GM18867 (cell line): ENCODE measurements around the gene ERMARD.
A peak's percentile ranks its signal among the peaks of the same experiment; 100 is the strongest.

ENCODE experiments used
- ATAC-seq: cut with Tn5 transposase; IDR thresholded peaks from one replicate; pipeline ENCODE4 v1.9.1; 2021; ENCODE audit warnings: mild to moderate bottlenecking, moderate library complexity; ENCODE audit not compliant: unreplicated experiment

ERMARD gene

GRCh38 chr6:169801396-169802160 is 50.2 kb downstream of the ERMARD start:
- no peak for ATAC-seq

GRCh38 chr6:169802790-169803189 is 51.4 kb downstream of the ERMARD start:
- no peak for ATAC-seq

- peak; percentile 63 for ATAC-seq
Observed at GRCh38 chr6:169803271-169803811, 51.9 kb downstream of the ERMARD start.

- ATAC-seq = peak; percentile 21
Observed at GRCh38 chr6:169803816-169804340, 52.5 kb downstream of the ERMARD start.

GRCh38 chr6:169804427-169804826 is 53.0 kb downstream of the ERMARD start:
- no peak for ATAC-seq

- ATAC-seq = peak; percentile 28
Observed at GRCh38 chr6:169805242-169805838, 53.9 kb downstream of the ERMARD start.

- no peak for ATAC-seq
Observed at GRCh38 chr6:169806701-169807100, 55.3 kb downstream of the ERMARD start.

GRCh38 chr6:169807229-169807628 is 55.8 kb downstream of the ERMARD start:
- no peak for ATAC-seq

GRCh38 chr6:169807699-169808607 is 56.5 kb downstream of the ERMARD start:
- ATAC-seq = no peak

- no peak for ATAC-seq
Observed at GRCh38 chr6:169808608-169808967, 57.2 kb downstream of the ERMARD start.

- no peak for ATAC-seq
Observed at GRCh38 chr6:169809386-169809785, 58.0 kb downstream of the ERMARD start.

- no peak for ATAC-seq
Observed at GRCh38 chr6:169810066-169810989, 58.9 kb downstream of the ERMARD start.

GRCh38 chr6:169811072-169811471 is 59.6 kb downstream of the ERMARD start:
- no peak for ATAC-seq

GRCh38 chr6:169811521-169812256 is 60.3 kb downstream of the ERMARD start:
- ATAC-seq = no peak

- ATAC-seq = no peak
Observed at GRCh38 chr6:169812257-169812644, 60.8 kb downstream of the ERMARD start.

- ATAC-seq = no peak
Observed at GRCh38 chr6:169813969-169814368, 62.5 kb downstream of the ERMARD start.

- no peak for ATAC-seq
Observed at GRCh38 chr6:169816054-169816453, 64.6 kb downstream of the ERMARD start.

GRCh38 chr6:169816975-169817374 is 65.6 kb downstream of the ERMARD start:
- ATAC-seq = no peak

- ATAC-seq = no peak
Observed at GRCh38 chr6:169820358-169820757, 68.9 kb downstream of the ERMARD start.
